ENCODE data around the gene CHST15.

- peak; percentile 95 for TF ChIP-seq CTCF (IDR thresholded peaks at IDR 0.05; ENCODE audit: poor library complexity, severe bottlenecking)
- no peak for TF ChIP-seq POLR2AphosphoS5 (IDR thresholded peaks at IDR 0.05)
- no peak for TF ChIP-seq EP300 (conservative IDR thresholded peaks at IDR 0.05; ENCODE audit: poor library complexity, severe bottlenecking)
- peak; percentile 99 for TF ChIP-seq RAD21 (conservative IDR thresholded peaks at IDR 0.05)
- TF ChIP-seq EZH2 (IDR thresholded peaks at IDR 0.05; ENCODE audit: borderline replicate concordance, insufficient read depth, low read length, poor library complexity, severe bottlenecking), result no peak
- no peak for TF ChIP-seq MXI1 (conservative IDR thresholded peaks at IDR 0.05; ENCODE audit: poor library complexity, severe bottlenecking)
- peak; percentile 100 for TF ChIP-seq SMC3 (conservative IDR thresholded peaks at IDR 0.05; ENCODE audit: poor library complexity)
- no peak for TF ChIP-seq TAF1 (IDR thresholded peaks at IDR 0.05; ENCODE audit: low read depth)
- no peak for TF ChIP-seq REST (IDR thresholded peaks at IDR 0.05; ENCODE audit: borderline replicate concordance)
These were observed 125.7 kb downstream of the CHST15 start for GRCh38 chr10:123967626-123968243.
